EL (cell line): ENCODE data around the gene STAB2.
A peak's percentile ranks its signal among the peaks of the same experiment; 100 is the strongest.

Source experiments
- DNase-seq: peaks from one replicate; pipeline ENCODE4 v3.0.0-alpha.2; 2016

Gene STAB2

GRCh38 chr12:103705098-103705497 lies 118.0 kb downstream of the STAB2 start:
- DNase-seq = no peak

GRCh38 chr12:103705927-103706326 lies 118.9 kb downstream of the STAB2 start:
- DNase-seq = no peak

- no peak for DNase-seq
Measured at GRCh38 chr12:103707446-103707845, 120.4 kb downstream of the STAB2 start.

- no peak for DNase-seq
Measured at GRCh38 chr12:103710544-103710943, 123.5 kb downstream of the STAB2 start.

GRCh38 chr12:103712216-103712615 lies 125.1 kb downstream of the STAB2 start:
- no peak for DNase-seq

GRCh38 chr12:103715494-103715893 lies 128.4 kb downstream of the STAB2 start:
- no peak for DNase-seq

- no peak for DNase-seq
Measured at GRCh38 chr12:103716517-103717196, 129.6 kb downstream of the STAB2 start.

GRCh38 chr12:103725398-103725797 lies 138.3 kb downstream of the STAB2 start:
- no peak for DNase-seq

- DNase-seq = no peak
Measured at GRCh38 chr12:103727638-103728037, 140.6 kb downstream of the STAB2 start.

- DNase-seq = peak; percentile 18
Measured at GRCh38 chr12:103728323-103728722, 141.2 kb downstream of the STAB2 start.

- no peak for DNase-seq
Measured at GRCh38 chr12:103729499-103729898, 142.4 kb downstream of the STAB2 start.

- no peak for DNase-seq
Measured at GRCh38 chr12:103731539-103731938, 144.5 kb downstream of the STAB2 start.

GRCh38 chr12:103734863-103735262 lies 147.8 kb downstream of the STAB2 start:
- DNase-seq = no peak

GRCh38 chr12:103735291-103735690 lies 148.2 kb downstream of the STAB2 start:
- DNase-seq = no peak

- DNase-seq = no peak
Measured at GRCh38 chr12:103736572-103736971, 149.5 kb downstream of the STAB2 start.

GRCh38 chr12:103737881-103738280 lies 150.8 kb downstream of the STAB2 start:
- no peak for DNase-seq

GRCh38 chr12:103742349-103742932 lies 155.4 kb downstream of the STAB2 start:
- peak; percentile 38 for DNase-seq

- no peak for DNase-seq
Measured at GRCh38 chr12:103743788-103744187, 156.7 kb downstream of the STAB2 start.

GRCh38 chr12:103745962-103746361 lies 158.9 kb downstream of the STAB2 start:
- no peak for DNase-seq

GRCh38 chr12:103748002-103748401 lies 160.9 kb downstream of the STAB2 start:
- no peak for DNase-seq

- DNase-seq = no peak
Measured at GRCh38 chr12:103748875-103749274, 161.8 kb downstream of the STAB2 start.

- no peak for DNase-seq
Measured at GRCh38 chr12:103751171-103751570, 164.1 kb downstream of the STAB2 start.

- no peak for DNase-seq
Measured at GRCh38 chr12:103751600-103751999, 164.5 kb downstream of the STAB2 start.

GRCh38 chr12:103755425-103755824 lies 168.4 kb downstream of the STAB2 start:
- DNase-seq = no peak

- DNase-seq = no peak
Measured at GRCh38 chr12:103756443-103756842, 169.4 kb downstream of the STAB2 start.
